NCI-H146 (cell line): Measurements from ENCODE around the gene ANXA3.
"Not testable (repeated sequence)": the region's sequence is repeated elsewhere in the genome, so short reads cannot be mapped to it uniquely, and the experiment has no call there.

Source experiments
- DNase-seq: peaks from one replicate; lab custom pipeline; 2025; lab: John Stamatoyannopoulos, UW

The ANXA3 gene, protein sequence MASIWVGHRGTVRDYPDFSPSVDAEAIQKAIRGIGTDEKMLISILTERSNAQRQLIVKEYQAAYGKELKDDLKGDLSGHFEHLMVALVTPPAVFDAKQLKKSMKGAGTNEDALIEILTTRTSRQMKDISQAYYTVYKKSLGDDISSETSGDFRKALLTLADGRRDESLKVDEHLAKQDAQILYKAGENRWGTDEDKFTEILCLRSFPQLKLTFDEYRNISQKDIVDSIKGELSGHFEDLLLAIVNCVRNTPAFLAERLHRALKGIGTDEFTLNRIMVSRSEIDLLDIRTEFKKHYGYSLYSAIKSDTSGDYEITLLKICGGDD

DNA sequence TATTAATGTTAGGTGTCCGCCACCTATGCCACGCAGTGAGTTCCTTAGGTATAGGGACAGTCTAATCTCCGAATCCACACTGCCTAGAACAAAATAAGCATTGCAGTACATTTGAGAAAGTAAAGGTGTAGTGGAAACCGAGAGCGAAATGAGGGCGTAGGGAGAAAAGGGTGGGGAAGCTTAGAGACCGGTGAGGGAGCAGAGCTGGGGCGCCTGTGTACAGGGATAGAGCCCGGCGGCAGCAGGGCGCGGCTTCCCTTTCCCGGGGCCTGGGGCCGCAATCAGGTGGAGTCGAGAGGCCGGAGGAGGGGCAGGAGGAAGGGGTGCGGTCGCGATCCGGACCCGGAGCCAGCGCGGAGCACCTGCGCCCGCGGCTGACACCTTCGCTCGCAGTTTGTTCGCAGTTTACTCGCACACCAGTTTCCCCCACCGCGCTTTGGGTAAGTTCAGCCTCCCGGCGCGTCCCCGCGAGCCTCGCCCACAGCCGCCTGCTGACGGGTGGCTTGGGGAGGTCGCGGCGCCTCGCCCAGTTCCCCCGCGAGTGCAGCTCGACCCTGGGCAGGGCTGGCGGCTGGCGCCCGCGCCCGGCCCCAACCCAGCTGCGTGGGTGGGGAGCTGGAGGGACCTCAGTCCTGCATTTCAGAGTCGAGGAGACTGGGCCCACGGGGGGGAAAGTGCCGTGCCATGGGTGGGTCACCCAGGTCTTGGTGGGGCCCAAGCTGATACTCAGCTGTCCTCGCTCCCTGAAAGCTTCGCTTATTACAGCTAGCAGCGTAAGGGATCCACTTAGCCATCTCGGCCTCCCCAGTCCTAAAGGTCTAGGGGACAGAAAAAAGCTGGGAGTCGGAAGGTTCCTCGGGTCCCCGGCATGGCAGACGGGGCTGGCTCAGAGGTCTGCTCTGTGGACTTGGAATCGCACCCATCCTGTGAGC lies at the start of gene ANXA3:
Gene ANXA3 (plus strand): TSS at position 351 of the 932 bp plus-strand sequence. CDS start 2,704 bp downstream, outside the sequence.
- peak; percentile 69 for DNase-seq

DNA sequence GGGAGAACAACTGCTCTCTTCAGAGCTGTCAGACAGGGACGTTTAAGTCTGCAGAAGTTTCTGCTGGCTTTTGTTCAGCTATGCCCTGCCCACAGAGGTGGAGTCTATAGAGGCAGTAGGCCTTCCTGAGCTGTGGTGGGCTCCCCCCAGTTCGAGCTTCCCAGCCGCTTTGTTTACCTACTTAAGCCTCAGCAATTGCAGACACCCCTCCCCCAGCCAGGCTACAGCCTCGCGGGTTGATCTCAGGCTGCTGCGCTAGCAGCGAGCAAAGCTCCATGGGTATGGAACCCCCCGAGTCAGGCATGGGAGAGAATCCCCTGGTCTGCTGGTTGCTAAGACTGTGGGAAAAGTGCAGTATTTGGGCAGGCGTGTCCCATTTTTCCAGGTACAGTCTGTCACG lies 45.3 kb upstream of the ANXA3 start:
- DNase-seq = not testable (repeated sequence)

DNA sequence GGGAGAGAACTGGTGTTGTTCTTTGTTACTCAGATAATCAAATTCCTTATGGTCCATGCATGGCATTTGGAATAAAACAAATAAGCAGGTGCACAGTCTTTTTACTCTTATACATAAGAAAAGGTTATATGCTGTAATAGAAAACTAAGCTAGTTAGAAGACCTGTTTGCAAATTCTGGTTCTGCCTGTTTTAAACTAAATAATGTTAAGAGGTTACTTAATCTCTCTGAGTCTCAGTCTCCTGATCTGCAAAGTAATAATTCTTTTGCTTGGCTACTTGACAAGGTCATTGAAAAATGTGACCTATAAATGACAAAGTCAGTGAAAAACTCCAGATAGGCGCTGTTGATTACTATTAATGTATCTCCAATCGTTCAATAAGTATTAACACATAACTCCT lies 42.5 kb upstream of the ANXA3 start:
- DNase-seq = no peak

- no peak for DNase-seq
These were observed 41.5 kb upstream of the ANXA3 start for GRCh38 chr4:78510108-78510507.

- no peak for DNase-seq
These were observed 40.9 kb upstream of the ANXA3 start for GRCh38 chr4:78510681-78511080.

- no peak for DNase-seq
These were observed 39.1 kb upstream of the ANXA3 start for GRCh38 chr4:78512357-78512920.

DNA sequence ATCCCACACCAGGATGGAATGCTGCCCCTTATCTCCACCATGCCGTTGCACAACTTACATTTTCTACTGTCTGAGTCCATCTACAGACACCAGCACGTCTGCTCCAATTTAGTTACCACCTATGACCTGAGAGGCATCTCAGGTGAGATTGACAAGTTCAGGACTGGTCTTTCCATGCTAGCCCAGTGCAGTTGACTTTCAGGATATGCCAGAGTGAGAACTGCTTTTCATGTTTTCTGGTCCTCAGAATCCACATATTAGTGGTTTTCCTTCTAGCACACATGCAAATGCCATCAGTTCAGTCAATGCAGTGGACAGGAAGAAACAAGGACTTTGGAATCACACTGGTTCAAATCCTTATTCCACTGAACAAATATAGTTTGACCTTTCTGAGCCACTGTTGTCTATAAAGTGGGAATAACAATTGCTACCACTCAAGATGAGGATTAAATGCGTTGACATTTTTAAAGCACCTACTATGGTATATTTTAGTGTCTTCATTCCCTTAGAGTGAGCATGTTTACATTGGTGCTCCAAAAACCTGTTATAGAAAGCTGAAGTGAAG lies 38.1 kb upstream of the ANXA3 start:
- no peak for DNase-seq

DNA sequence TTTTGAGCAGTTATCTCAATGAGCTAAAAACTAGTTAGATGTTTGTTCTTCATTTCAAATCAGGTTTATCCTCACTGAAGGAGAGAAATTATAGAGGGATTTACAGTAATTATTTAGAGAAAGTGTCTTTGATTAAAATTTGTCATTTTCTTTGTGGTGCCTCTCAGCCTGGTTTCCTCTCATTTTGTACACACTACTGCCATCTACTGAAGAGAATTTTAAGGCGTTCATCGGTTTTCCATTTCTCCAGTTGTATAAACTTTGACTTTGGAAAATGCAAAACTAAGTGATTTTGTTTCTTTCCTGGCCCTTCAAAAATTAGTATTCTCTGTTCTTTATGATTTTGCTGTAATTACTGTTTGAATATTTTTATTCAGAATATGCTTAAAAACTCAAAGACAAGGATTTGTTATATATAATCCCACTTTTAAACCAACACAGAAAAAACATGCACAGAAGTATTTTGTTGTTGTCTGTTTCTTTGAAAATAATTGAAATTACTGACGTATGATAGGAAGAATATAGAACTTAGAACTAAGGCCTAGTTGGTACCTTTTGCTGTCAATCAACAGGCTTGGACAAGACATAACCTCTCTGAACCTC lies 34.4 kb upstream of the ANXA3 start:
- DNase-seq = peak; percentile 17

- DNase-seq = no peak
These were observed 33.0 kb upstream of the ANXA3 start for GRCh38 chr4:78518561-78518960.

- DNase-seq = no peak
These were observed 31.6 kb upstream of the ANXA3 start for GRCh38 chr4:78519962-78520361.

DNA sequence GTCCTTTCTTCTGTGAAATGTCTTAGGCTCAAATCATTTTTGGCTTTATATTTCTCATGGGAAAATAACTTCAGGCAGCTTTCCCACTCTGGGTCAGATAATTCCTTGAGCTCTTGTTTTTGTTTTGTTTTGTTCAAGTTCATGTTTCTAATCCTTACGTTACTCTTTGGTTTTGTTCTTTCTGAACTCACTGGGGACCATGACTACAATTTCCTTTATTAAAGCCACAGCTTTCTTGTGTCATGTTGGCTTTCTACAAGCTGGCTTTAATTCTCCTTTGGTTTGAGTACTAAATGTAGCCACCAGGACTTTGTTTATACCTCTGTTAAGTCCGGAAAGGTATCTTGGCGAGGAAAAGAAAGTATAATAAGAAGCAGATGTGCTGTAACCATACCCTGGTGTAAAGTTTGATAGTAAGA lies 30.8 kb upstream of the ANXA3 start:
- DNase-seq = no peak

DNA sequence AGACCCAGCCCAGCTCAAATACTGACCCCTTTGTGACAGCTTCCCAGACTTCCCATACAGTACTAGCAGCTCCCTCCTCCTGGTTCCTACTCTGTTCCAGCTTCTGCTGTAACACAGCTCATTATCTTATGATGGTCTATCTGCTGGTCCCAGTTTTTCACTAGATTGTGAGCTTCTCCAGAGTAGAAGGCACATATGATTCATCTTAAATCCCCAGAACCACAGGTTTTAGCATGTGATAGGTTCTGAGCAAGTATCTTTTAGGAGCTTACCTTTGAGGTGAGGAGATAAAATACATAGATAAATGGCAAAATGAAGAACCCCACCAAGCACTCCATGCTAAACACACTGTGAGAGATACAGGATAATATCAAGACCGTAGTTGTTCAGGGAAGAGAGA lies 27.6 kb upstream of the ANXA3 start:
- no peak for DNase-seq

GRCh38 chr4:78525559-78525958 lies 26.0 kb upstream of the ANXA3 start:
- no peak for DNase-seq

DNA sequence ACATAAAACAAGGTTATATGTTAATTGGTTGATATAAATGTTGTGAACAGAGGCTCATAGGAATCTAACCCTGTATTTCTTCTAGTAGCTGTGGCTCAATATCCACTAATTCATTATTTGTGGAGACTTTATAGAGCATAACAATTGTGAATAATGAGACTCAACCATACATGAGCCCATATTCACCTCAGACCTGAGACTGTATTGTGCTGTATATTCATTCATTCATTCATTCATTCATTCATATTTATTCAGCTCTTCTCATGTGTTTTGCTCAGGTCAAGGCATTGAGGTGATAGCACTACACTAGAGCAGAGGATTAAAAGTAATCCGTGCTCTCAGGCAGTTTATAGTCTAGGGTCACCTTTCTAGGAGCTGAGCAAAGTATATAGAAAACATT lies 24.5 kb upstream of the ANXA3 start:
- DNase-seq = no peak

DNA sequence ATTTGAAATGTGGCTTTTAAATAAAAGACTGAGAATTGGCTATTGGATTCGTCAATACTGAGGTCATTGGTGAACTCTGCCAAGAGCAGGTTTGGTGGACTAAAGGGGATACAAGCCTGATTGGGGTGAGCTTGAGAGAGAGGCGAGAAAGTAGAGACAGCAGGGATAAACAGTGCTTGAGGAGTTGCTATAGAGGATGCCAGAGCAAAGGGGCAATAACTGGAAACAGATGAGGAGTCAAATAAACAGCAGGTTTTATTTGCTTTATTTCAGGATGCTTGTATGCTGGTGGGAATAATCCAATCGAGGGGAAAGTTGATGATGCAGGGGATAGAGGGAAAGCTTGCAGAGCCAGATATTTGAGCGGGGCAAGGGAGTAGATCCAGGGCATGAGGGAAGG lies 24.0 kb upstream of the ANXA3 start:
- DNase-seq = no peak

GRCh38 chr4:78528327-78528726 lies 23.2 kb upstream of the ANXA3 start:
- no peak for DNase-seq

DNA sequence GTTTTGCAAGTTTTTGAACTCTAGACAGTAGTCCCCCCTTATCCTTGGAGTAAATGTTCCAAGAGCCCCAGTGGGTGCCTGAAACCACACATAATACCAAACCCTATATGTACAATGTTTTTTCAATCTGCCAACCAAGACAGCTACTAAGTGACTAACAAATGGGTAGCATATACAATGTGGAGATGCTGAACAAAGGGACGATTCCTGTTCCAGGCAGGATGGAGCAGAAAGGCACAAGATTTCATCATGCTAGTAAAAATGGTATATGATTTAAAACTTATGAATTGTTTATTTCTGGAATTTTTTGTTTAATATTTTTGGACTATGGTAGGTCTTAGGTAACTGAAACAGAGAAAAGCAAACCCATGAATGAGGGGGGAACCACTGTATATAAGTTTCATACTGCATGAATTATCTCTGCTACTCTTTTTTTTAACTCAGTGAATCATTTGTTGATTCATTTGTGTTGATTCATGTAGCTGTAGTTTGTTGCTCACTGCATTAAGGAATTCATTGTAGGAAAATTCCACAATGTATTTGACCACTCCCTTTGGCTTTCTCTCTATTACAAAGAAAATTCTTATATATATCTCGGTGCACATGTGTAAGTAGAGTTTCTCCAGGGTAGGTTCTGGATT lies 21.9 kb upstream of the ANXA3 start:
- no peak for DNase-seq

- no peak for DNase-seq
These were observed 19.5 kb upstream of the ANXA3 start for GRCh38 chr4:78532046-78532445.

DNA sequence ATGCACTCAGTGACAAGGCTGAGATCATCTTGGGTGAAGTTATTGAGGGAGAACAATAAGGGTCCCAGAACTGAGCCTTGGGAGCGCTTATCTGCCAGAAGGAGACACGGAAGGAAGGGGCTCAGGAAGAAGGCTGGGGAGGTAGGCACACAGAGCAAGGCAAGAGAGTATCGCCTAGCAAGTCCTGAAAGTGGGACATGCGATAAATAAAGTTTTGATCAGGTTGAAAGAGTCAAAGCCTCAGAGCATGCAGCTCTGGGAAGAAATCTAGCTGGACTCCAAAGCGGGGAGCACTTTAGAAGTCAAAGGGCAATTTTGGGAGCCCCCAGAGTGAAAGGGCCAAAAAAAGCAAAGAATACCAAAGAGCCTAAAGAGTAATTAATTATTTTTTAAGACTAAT lies 17.7 kb upstream of the ANXA3 start:
- no peak for DNase-seq

DNA sequence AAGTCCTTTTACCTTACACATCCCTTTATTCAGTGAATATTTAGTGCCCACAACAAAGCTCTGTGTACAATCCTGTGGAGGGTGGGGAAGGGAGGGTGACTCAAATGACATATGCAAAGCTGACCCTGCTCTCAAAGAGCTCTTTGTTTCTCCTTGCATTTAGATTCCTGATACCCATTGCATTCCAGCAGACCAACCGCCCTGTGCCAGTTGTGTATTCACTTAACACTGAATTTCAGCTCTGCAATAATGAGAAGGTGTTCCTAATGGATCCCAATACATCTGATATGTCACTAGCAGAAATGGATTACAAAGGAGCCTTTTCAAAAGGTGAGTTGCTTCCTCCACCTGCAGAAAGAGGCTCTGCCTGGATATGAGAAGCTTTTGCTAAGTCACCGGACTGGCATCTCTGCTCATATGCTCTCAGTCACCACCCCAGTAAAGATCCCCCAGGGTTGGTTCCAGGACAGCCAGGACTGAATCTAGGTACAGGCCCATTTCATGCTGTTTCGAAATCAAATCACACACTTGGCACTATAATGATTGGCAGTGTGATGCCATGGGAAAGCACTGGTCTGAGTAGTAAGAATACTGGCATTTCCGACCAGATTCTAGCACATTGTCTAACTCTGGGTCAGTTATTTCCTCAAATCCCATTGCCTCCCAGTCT lies 17.1 kb upstream of the ANXA3 start:
- no peak for DNase-seq

GRCh38 chr4:78542373-78542772 lies 9.2 kb upstream of the ANXA3 start:
- DNase-seq = no peak
